Esophagus muscularis mucosa (tissue), 4 donors: ENCODE measurements around the gene USP32. TPM values are rescaled to one million over a fixed set of nuclear protein-coding genes. Genes with fewer than 3 reads are reported as not detected.

ENCODE experiments used
- DNase-seq: peaks from one replicate; pipeline ENCODE4 v3.0.0-alpha.2; 2017; ENCODE audit errors: extremely low spot score
- H3K27ac ChIP-seq, 4 donors: fragments of 200-600 bp; sonication (generic); replicated peaks in 1 of 4; 1 replicate in 3 of 4; 2 replicates in 1 of 4; pipeline ENCODE4 v1.5.1; 2016 to 2019; ENCODE audit warnings: mild to moderate bottlenecking in 1 of 4
- H3K27me3 ChIP-seq, 4 donors: fragments of 200-600 bp; sonication (generic); one replicate each; pipeline versions ENCODE4 v1.5.1 to v1.6.0; 2016 to 2019
- H3K36me3 ChIP-seq, 4 donors: fragments of 200-600 bp; sonication (generic); one replicate each; pipeline ENCODE4 v1.5.1; 2016 to 2019
- H3K4me1 ChIP-seq, 4 donors: fragments of 200-600 bp; sonication (generic); one replicate each; pipeline ENCODE4 v1.5.1; 2016 to 2019
- H3K4me3 ChIP-seq, 4 donors: fragments of 200-600 bp; sonication (generic); 1 replicate in 2 of 4; 2 replicates in 2 of 4; pipeline ENCODE4 v1.5.1; 2016 to 2019; ENCODE audit warnings: mild to moderate bottlenecking in 4 of 4, moderate library complexity in 1 of 4
- H3K9me3 ChIP-seq, 4 donors: fragments of 200-600 bp; sonication (generic); 1 replicate in 3 of 4; 2 replicates in 1 of 4; pipeline ENCODE4 v1.5.1; 2016 to 2019
- CTCF ChIP-seq, 3 experiments: fragments of 200-600 bp in 2 of 3; fragments of 450-650 bp in 1 of 3; sonication (generic) in 2 of 3; IDR thresholded peaks; one replicate each; pipeline ENCODE4 v1.5.1; 2017 to 2019; ENCODE audit warnings: antibody characterized with exemption in 3 of 3, mild to moderate bottlenecking in 2 of 3, moderate library complexity in 1 of 3
- EP300 ChIP-seq: sonication (generic); formaldehyde crosslinking; IDR thresholded peaks from one replicate; pipeline ENCODE4 v1.6.1; 2017; ENCODE audit warnings: antibody characterized with exemption
- POLR2A ChIP-seq: fragments of 450-650 bp; IDR thresholded peaks from one replicate; pipeline ENCODE4 v1.6.1; 2017; ENCODE audit warnings: antibody characterized with exemption, moderate library complexity, mild to moderate bottlenecking, low read depth
- POLR2AphosphoS5 ChIP-seq, 2 donors: sonication (generic); formaldehyde crosslinking; IDR thresholded peaks; one replicate each; pipeline ENCODE4 v1.6.1; 2017; ENCODE audit warnings: antibody characterized with exemption in 2 of 2
- whole genome bisulfite sequencing: methylation state at CpG from one replicate; pipeline ENCODE4 v1.1.5; 2018; 5-methylcytosine and 5-hydroxymethylcytosine counted together
- intact Hi-C: fragments of 100-400 bp; cut with DNase I; formaldehyde crosslinking; loops from one replicate; pipeline ENCODE4 v1.15.1; 2023
- total RNA-seq, 4 donors: library from RNA; depleted of rRNA; stranded (reverse); fragments of >200 nt; gene quantifications; one replicate each; pipeline versions ENCODE4 v1.1.0 to v1.2.1, GENCODE V29; 2016

The USP32 gene
- total RNA-seq, 4 donors from 2014 or later: 42.3 to 65.8 (median 47.9) TPM

DNA sequence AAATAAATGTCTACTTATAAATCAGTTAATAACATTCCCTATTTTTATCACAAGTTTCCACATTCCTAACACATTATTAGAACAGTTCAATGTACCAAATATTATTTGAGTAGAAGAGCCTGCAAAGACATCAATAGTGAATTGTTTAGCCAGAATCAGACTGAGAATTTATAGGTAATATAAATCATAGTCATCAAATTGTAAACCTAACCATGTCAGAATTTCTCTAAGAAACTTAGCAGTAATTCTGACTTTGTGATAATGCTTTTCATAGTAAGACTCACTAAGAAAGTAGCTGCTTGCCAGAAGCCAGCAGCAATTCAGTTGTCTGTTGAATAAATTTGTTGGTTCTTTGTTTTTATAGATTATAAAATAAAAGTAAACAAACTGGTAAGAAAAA is 111.3 kb downstream of the USP32 start:
- intact Hi-C loops: no loop called here
- no peak for DNase-seq
- no peaks in the 10 kb centered on the region for H3K27me3 ChIP-seq

GRCh38 chr17:60278237-60278636 is 113.7 kb downstream of the USP32 start:
- Histone ChIP-seq H3K4me1 (peaks cover 0 to 5% (median 0%) of the 10 kb centered on the region in 4 donors), H3K9me3 (no peaks in the 10 kb centered on the region), H3K4me3 (no peak overlapping the region), H3K27ac (no peak overlapping the region), H3K36me3 (no peaks in the 10 kb centered on the region), H3K27me3 (no peaks in the 10 kb centered on the region)
- DNase-seq: no peak
- no peak for TF ChIP-seq POLR2AphosphoS5 (IDR thresholded peaks at IDR 0.05)
- TF ChIP-seq CTCF (IDR thresholded peaks at IDR 0.05): no peak
- no peak for TF ChIP-seq EP300
- no peak for TF ChIP-seq POLR2A
- intact Hi-C loops: no loop called here
- 93% methylated on average over 2 of the region's 2 CpGs for WGBS

More for the DNA sequence above, 111.3 kb downstream of the USP32 start:
- Histone ChIP-seq H3K4me3 (no peak overlapping the region), H3K9me3 (no peaks in the 10 kb centered on the region), H3K27ac (no peak overlapping the region), H3K36me3 (no peaks in the 10 kb centered on the region), H3K4me1 (peaks cover 0 to 5% (median 0%) of the 10 kb centered on the region in 4 donors)
- TF ChIP-seq EP300 (no peak), POLR2AphosphoS5 (IDR thresholded peaks at IDR 0.05) (no peak), CTCF (IDR thresholded peaks at IDR 0.05) (no peak), POLR2A (no peak)

GRCh38 chr17:60277258-60277657 is 114.7 kb downstream of the USP32 start:
- Histone ChIP-seq H3K4me3 (no peak overlapping the region), H3K4me1 (peaks cover 0 to 5% (median 0%) of the 10 kb centered on the region in 4 donors), H3K27me3 (no peaks in the 10 kb centered on the region), H3K36me3 (no peaks in the 10 kb centered on the region), H3K9me3 (no peaks in the 10 kb centered on the region), H3K27ac (no peak overlapping the region)
- intact Hi-C loops: no loop called here
- WGBS: 91% methylated on average over 1 of the region's 1 CpG
- DNase-seq: no peak
- TF ChIP-seq POLR2A: no peak
- no peak for TF ChIP-seq CTCF (IDR thresholded peaks at IDR 0.05)
- TF ChIP-seq POLR2AphosphoS5 (IDR thresholded peaks at IDR 0.05): no peak
- no peak for TF ChIP-seq EP300

DNA sequence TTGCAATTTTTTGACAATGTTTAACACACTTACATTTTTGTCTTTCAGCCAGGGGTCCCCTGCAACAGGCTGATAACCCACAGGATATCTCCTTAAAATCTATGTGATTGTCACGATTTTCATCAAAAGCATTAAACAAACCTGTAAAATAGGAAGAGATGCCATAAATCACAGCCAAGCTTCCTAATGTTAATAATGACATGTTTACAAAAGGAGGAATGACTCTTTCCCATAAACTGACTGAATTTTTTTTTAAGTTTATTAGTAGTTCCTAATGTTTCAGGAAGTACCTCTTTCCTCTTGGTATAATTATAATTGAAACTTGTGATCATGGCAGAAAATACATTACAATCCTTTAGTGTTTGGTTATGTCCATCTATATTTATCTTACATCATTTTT is 122.5 kb downstream of the USP32 start:
- peaks cover 8 to 41% (median 9%) of the 10 kb centered on the region in 4 donors for H3K36me3 ChIP-seq
- no peak overlapping the region for H3K4me3 ChIP-seq
- intact Hi-C loops: no loop called here
- no peak for TF ChIP-seq POLR2A
- no peak for TF ChIP-seq CTCF (IDR thresholded peaks at IDR 0.05)
- no peak for TF ChIP-seq EP300
- WGBS: 61% methylated on average over 1 of the region's 1 CpG
- no peaks in the 10 kb centered on the region for H3K4me1 ChIP-seq
- DNase-seq: no peak
- no peak overlapping the region for H3K27ac ChIP-seq
- no peaks in the 10 kb centered on the region for H3K27me3 ChIP-seq
- no peaks in the 10 kb centered on the region for H3K9me3 ChIP-seq

- Histone ChIP-seq H3K9me3 (no peaks in the 10 kb centered on the region), H3K4me3 (no peak overlapping the region), H3K27me3 (no peaks in the 10 kb centered on the region), H3K4me1 (no peaks in the 10 kb centered on the region), H3K36me3 (peaks cover 7 to 65% (median 20%) of the 10 kb centered on the region in 4 donors), H3K27ac (no peak overlapping the region)
- intact Hi-C loops: no loop called here
- TF ChIP-seq EP300: no peak
- no peak for TF ChIP-seq CTCF (IDR thresholded peaks at IDR 0.05)
- TF ChIP-seq POLR2AphosphoS5 (IDR thresholded peaks at IDR 0.05): no peak
- TF ChIP-seq POLR2A: no peak
- no peak for DNase-seq
- 100% methylated on average over 1 of the region's 1 CpG for WGBS
These were observed 131.4 kb downstream of the USP32 start for GRCh38 chr17:60260540-60260939.
